SKM-1 (cell line): ENCODE results near the gene ATP6V1A.

Experiments
- DNase-seq: peaks from one replicate; lab custom pipeline; 2025; ENCODE audit not compliant: unreplicated experiment; lab: John Stamatoyannopoulos, UW

ATP6V1A gene

GRCh38 chr3:113746548-113747282 lies at the start of gene ATP6V1A:
Gene ATP6V1A (plus strand): TSS chr3:113747035. CDS start chr3:113778754, 31,719 bp downstream.
- DNase-seq, result peak; percentile 93

- DNase-seq, result no peak
Observed at GRCh38 chr3:113697500-113698090, 49.2 kb upstream of the ATP6V1A start.

GRCh38 chr3:113698213-113698742 lies 48.6 kb upstream of the ATP6V1A start:
- DNase-seq, result no peak

GRCh38 chr3:113698956-113699355 lies 47.9 kb upstream of the ATP6V1A start:
- DNase-seq, result no peak

- no peak for DNase-seq
Observed at GRCh38 chr3:113707835-113708234, 39.0 kb upstream of the ATP6V1A start.

GRCh38 chr3:113712129-113712528 lies 34.7 kb upstream of the ATP6V1A start:
- no peak for DNase-seq

GRCh38 chr3:113714702-113715101 lies 32.1 kb upstream of the ATP6V1A start:
- no peak for DNase-seq

GRCh38 chr3:113717308-113717707 lies 29.5 kb upstream of the ATP6V1A start:
- DNase-seq, result no peak

- DNase-seq, result no peak
Observed at GRCh38 chr3:113717818-113718217, 29.0 kb upstream of the ATP6V1A start.

GRCh38 chr3:113719294-113719693 lies 27.5 kb upstream of the ATP6V1A start:
- no peak for DNase-seq

GRCh38 chr3:113719758-113720157 lies 27.1 kb upstream of the ATP6V1A start:
- no peak for DNase-seq

- no peak for DNase-seq
Observed at GRCh38 chr3:113721636-113722035, 25.2 kb upstream of the ATP6V1A start.

- DNase-seq, result no peak
Observed at GRCh38 chr3:113728661-113729060, 18.2 kb upstream of the ATP6V1A start.

GRCh38 chr3:113730550-113730949 lies 16.3 kb upstream of the ATP6V1A start:
- DNase-seq, result no peak

GRCh38 chr3:113731694-113732093 lies 15.1 kb upstream of the ATP6V1A start:
- no peak for DNase-seq

GRCh38 chr3:113736548-113737089 lies 10.2 kb upstream of the ATP6V1A start:
- peak; percentile 42 for DNase-seq

- DNase-seq, result no peak
Observed at GRCh38 chr3:113741086-113741485, 5.7 kb upstream of the ATP6V1A start.

GRCh38 chr3:113741620-113742019 lies 5.2 kb upstream of the ATP6V1A start:
- DNase-seq, result no peak

GRCh38 chr3:113743006-113743630 lies 3.7 kb upstream of the ATP6V1A start:
- DNase-seq, result no peak

- DNase-seq, result peak; percentile 92
Observed at GRCh38 chr3:113744941-113745755, 1.7 kb upstream of the ATP6V1A start.
